SU-DHL-6 (cell line): ENCODE data around the gene MUC12.
"Not testable (repeated sequence)": the region's sequence is repeated elsewhere in the genome, so short reads cannot be mapped to it uniquely, and the experiment has no call there.

Source experiments
- H2AFZ ChIP-seq: fragments of 200-600 bp; sonication (generic); 2 replicates; pipeline ENCODE4 v1.6.1; 2014; ENCODE audit warnings: low read depth, mild to moderate bottlenecking, moderate library complexity, mixed read lengths, antibody characterized with exemption, low read length; ENCODE audit not compliant: severe bottlenecking
- H3F3A ChIP-seq: fragments of 200-600 bp; shearing (Covaris generic); 2 replicates; pipeline ENCODE4 v1.6.0; 2016; ENCODE audit warnings: antibody characterized with exemption, mild to moderate bottlenecking; ENCODE audit not compliant: insufficient read depth
- H3K27ac ChIP-seq: fragments of 200-600 bp; sonication (generic); 2 replicates; pipeline ENCODE4 v1.5.1; 2016; ENCODE audit warnings: low read depth, mild to moderate bottlenecking, low read length, moderate library complexity, mixed read lengths
- H3K27me3 ChIP-seq: fragments of 200-600 bp; sonication (generic), shearing (Covaris generic); 2 replicates; pipeline ENCODE4 v1.6.0; 2014; ENCODE audit warnings: mild to moderate bottlenecking, low read length
- H3K36me3 ChIP-seq: fragments of 200-600 bp; sonication (generic); 2 replicates; pipeline ENCODE4 v1.6.1; 2014; ENCODE audit warnings: mild to moderate bottlenecking, low read length, mixed read lengths
- H3K4me2 ChIP-seq: fragments of 300-600, 200-600 bp; shearing (Covaris generic), sonication (generic); 2 replicates; pipeline ENCODE4 v1.6.0; 2014; ENCODE audit warnings: low read length, low read depth, mild to moderate bottlenecking; ENCODE audit not compliant: poor library complexity, severe bottlenecking
- H3K4me3 ChIP-seq: fragments of 200-600 bp; sonication (generic); 2 replicates; pipeline ENCODE4 v1.5.1; 2014; ENCODE audit warnings: antibody characterized with exemption, low read length, mild to moderate bottlenecking, mixed read lengths; ENCODE audit not compliant: insufficient read depth, poor library complexity, severe bottlenecking
- H3K79me2 ChIP-seq: fragments of 200-600 bp; sonication (generic); 2 replicates; pipeline ENCODE4 v1.6.1; 2014; ENCODE audit warnings: mild to moderate bottlenecking, low read length, moderate library complexity; ENCODE audit not compliant: insufficient read depth
- H3K9ac ChIP-seq: fragments of 200-600 bp; sonication (generic); 2 replicates; pipeline ENCODE4 v1.7.0; 2014; ENCODE audit warnings: mild to moderate bottlenecking, low read length
- H3K9me2 ChIP-seq: fragments of 200-600 bp; sonication (generic); replicated peaks from 2 replicates; pipeline ENCODE4 v1.6.1; 2014; ENCODE audit warnings: low read length; ENCODE audit not compliant: insufficient read depth
- H3K9me3 ChIP-seq: fragments of 200-600 bp; sonication (generic); 2 replicates; pipeline ENCODE4 v1.6.1; 2014; ENCODE audit warnings: low read length, mixed read lengths; ENCODE audit not compliant: insufficient read depth
- H4K20me1 ChIP-seq: fragments of 200-600 bp; sonication (generic); 2 replicates; pipeline ENCODE4 v1.6.1; 2014; ENCODE audit warnings: low read depth, mild to moderate bottlenecking, antibody characterized with exemption, low read length, moderate library complexity, mixed read lengths
- EZH2phosphoT487 ChIP-seq: fragments of 200-600 bp; sonication (generic), shearing (Covaris generic); conservative IDR thresholded peaks from 2 replicates; pipeline ENCODE4 v1.6.1; 2018; ENCODE audit warnings: mild to moderate bottlenecking, antibody characterized with exemption, low read length, moderate library complexity, mixed read lengths
- TF ChIP-seq, protein P1 (sequence below): fragments of 200-600 bp; sonication (generic); IDR thresholded peaks from one replicate; pipeline ENCODE4 v1.5.1; 2017; ENCODE audit warnings: antibody characterized with exemption, mild to moderate bottlenecking, low read length, moderate library complexity; ENCODE audit not compliant: insufficient read depth, poor library complexity, severe bottlenecking

The MUC12 gene

DNA sequence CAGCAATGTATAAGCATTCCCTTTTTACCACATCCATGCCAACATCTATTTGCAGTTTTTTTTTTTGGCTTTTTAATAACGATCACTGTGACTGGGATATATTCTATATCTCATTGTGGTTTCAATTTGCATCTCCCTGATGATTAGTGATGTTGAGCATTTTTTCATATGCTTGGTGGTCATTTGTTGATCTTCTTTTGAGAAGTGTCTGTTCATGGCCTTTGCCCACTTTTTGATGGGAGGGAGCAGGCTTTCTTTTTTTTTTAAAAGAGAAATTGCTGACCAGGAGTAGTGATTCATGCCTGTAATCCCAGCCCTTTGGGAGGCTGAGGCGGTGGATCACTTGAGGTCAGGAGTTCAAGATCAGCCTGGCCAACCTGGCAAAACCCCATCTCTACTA, 54.5 kb downstream of the MUC12 start:
- H4K20me1 ChIP-seq = no peaks in the 10 kb centered on the region
- no peaks in the 10 kb centered on the region for H3K79me2 ChIP-seq
- no peaks in the 10 kb centered on the region for H3K9me2 ChIP-seq
- no peak overlapping the region for H2AFZ ChIP-seq
- no peak overlapping the region for H3K27ac ChIP-seq
- TF ChIP-seq EZH2phosphoT487 = no peak
- TF ChIP-seq, protein P1, sequence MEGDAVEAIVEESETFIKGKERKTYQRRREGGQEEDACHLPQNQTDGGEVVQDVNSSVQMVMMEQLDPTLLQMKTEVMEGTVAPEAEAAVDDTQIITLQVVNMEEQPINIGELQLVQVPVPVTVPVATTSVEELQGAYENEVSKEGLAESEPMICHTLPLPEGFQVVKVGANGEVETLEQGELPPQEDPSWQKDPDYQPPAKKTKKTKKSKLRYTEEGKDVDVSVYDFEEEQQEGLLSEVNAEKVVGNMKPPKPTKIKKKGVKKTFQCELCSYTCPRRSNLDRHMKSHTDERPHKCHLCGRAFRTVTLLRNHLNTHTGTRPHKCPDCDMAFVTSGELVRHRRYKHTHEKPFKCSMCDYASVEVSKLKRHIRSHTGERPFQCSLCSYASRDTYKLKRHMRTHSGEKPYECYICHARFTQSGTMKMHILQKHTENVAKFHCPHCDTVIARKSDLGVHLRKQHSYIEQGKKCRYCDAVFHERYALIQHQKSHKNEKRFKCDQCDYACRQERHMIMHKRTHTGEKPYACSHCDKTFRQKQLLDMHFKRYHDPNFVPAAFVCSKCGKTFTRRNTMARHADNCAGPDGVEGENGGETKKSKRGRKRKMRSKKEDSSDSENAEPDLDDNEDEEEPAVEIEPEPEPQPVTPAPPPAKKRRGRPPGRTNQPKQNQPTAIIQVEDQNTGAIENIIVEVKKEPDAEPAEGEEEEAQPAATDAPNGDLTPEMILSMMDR = no peak
- no peaks in the 10 kb centered on the region for H3K27me3 ChIP-seq
- H3K4me2 ChIP-seq = no peak overlapping the region
- no peaks in the 10 kb centered on the region for H3F3A ChIP-seq
- no peak overlapping the region for H3K9ac ChIP-seq
- no peak overlapping the region for H3K4me3 ChIP-seq
- no peaks in the 10 kb centered on the region for H3K9me3 ChIP-seq
- H3K36me3 ChIP-seq = no peaks in the 10 kb centered on the region

DNA sequence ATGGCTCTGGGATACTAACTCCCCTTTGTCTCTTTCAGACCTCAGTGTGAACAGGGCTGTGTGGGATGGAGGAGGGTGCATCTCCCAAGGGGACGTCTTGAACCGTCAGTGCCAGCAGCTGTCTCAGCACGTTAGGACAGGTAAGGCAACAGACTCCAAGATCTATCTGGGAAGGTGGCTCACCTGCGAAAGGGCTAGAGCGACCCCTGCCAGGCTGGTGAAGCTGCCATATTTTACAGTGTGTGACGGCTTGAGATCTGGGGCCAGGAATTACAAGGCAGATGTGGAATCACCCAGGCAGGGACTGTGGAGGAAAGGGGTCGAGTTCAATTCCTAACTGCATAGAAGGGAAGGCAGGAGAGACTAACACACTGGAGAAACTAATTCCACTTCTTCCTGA, 61.7 kb downstream of the MUC12 start:
- no peaks in the 10 kb centered on the region for H3F3A ChIP-seq
- no peak overlapping the region for H3K4me2 ChIP-seq
- no peak overlapping the region for H3K27ac ChIP-seq
- no peaks in the 10 kb centered on the region for H3K27me3 ChIP-seq
- H3K4me3 ChIP-seq = no peak overlapping the region
- H3K9me3 ChIP-seq = no peaks in the 10 kb centered on the region
- no peak overlapping the region for H3K9ac ChIP-seq
- H2AFZ ChIP-seq = no peak overlapping the region
- no peaks in the 10 kb centered on the region for H3K79me2 ChIP-seq
- H3K9me2 ChIP-seq = no peaks in the 10 kb centered on the region
- TF ChIP-seq, protein P1 = no peak
- no peak for TF ChIP-seq EZH2phosphoT487
- H4K20me1 ChIP-seq = no peaks in the 10 kb centered on the region
- no peaks in the 10 kb centered on the region for H3K36me3 ChIP-seq

DNA sequence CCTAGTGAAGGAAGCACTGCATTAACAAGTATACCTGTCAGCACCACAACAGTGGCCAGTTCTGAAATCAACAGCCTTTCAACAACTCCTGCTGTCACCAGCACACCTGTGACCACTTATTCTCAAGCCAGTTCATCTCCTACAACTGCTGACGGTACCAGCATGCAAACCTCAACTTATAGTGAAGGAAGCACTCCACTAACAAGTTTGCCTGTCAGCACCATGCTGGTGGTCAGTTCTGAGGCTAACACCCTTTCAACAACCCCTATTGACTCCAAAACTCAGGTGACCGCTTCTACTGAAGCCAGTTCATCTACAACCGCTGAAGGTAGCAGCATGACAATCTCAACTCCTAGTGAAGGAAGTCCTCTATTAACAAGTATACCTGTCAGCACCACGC, 66.6 kb downstream of the MUC12 start:
- Histone ChIP-seq H3F3A (no peaks in the 10 kb centered on the region), H3K4me2 (no peak overlapping the region), H3K9me2 (no peaks in the 10 kb centered on the region), H3K27me3 (no peaks in the 10 kb centered on the region), H3K79me2 (no peaks in the 10 kb centered on the region), H4K20me1 (no peaks in the 10 kb centered on the region), H3K27ac (no peak overlapping the region), H3K9ac (no peak overlapping the region), H2AFZ (no peak overlapping the region), H3K4me3 (no peak overlapping the region), H3K36me3 (no peaks in the 10 kb centered on the region), H3K9me3 (no peaks in the 10 kb centered on the region)
- TF ChIP-seq, protein P1 = no peak
- TF ChIP-seq EZH2phosphoT487 = no peak

DNA sequence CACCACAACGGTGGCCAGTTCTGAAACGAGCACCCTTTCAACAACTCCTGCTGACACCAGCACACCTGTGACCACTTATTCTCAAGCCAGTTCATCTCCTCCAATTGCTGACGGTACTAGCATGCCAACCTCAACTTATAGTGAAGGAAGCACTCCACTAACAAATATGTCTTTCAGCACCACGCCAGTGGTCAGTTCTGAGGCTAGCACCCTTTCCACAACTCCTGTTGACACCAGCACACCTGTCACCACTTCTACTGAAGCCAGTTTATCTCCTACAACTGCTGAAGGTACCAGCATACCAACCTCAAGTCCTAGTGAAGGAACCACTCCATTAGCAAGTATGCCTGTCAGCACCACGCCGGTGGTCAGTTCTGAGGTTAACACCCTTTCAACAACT, 71.9 kb downstream of the MUC12 start:
- not testable (repeated sequence) for H3K4me2 ChIP-seq, H3K4me3 ChIP-seq, H4K20me1 ChIP-seq, H3K79me2 ChIP-seq, H3K36me3 ChIP-seq, H3F3A ChIP-seq, H3K27me3 ChIP-seq, H3K27ac ChIP-seq, H3K9ac ChIP-seq, H3K9me2 ChIP-seq, H2AFZ ChIP-seq, H3K9me3 ChIP-seq
